Erythroblast (primary cell): ENCODE results near the gene AHRR.
"Not testable (repeated sequence)": the region's sequence is repeated elsewhere in the genome, so short reads cannot be mapped to it uniquely, and the experiment has no call there.

Source experiments
- GATA1 ChIP-seq: IDR thresholded peaks from 2 replicates; pipeline ENCODE4 v1.6.1; 2011; ENCODE audit warnings: low read depth, mild to moderate bottlenecking, control low read depth, low read length, moderate library complexity
- POLR2A ChIP-seq: IDR thresholded peaks from 2 replicates; pipeline ENCODE4 v1.6.1; 2011; ENCODE audit warnings: mild to moderate bottlenecking, low read length

DNA sequence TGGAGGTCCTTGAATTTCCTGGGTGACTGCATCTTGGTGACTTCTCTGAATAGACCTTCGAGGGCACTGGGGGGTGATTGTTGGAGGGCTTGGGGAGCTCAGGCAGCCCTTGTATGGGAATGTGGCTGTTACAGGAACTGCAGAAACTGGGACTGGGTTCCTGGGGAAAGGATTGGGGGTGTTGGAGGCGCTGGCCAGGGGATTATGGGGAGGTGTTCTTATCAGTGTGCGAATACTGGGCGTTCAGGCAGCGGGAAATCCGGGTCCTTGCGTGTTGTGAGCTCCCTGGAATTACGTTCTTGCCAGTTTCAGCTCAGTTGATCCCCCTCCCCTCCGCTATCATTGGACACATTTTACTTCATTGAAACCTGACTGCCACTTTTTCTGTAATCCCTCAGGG lies 48.4 kb upstream of the AHRR start:
- TF ChIP-seq POLR2A, GATA1: not testable (repeated sequence)
